ENCODE data around the gene CD28.

DNA sequence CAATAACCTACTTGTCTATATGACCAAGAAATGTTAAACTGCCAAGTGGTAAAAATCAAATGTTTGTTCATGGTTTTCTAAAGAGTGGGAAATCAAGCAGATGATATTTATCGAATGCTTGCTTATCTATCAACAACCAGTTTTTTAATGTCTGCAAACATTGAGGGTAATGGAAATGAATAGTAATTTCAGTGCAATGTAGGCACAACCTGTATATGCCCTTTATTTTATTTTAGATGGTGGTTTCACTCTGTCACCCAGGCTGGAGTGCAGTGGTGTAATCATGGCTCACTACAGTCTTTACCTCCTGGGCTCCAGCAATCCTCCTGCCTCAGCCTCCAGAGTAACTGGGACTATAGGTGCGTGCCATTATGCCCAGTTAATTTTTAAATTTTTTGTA, 46.0 kb upstream of the CD28 start:
- TF ChIP-seq EZH2 (IDR thresholded peaks at IDR 0.05; ENCODE audit: low read length, missing control alignments) = no peak
- TF ChIP-seq, protein P1, sequence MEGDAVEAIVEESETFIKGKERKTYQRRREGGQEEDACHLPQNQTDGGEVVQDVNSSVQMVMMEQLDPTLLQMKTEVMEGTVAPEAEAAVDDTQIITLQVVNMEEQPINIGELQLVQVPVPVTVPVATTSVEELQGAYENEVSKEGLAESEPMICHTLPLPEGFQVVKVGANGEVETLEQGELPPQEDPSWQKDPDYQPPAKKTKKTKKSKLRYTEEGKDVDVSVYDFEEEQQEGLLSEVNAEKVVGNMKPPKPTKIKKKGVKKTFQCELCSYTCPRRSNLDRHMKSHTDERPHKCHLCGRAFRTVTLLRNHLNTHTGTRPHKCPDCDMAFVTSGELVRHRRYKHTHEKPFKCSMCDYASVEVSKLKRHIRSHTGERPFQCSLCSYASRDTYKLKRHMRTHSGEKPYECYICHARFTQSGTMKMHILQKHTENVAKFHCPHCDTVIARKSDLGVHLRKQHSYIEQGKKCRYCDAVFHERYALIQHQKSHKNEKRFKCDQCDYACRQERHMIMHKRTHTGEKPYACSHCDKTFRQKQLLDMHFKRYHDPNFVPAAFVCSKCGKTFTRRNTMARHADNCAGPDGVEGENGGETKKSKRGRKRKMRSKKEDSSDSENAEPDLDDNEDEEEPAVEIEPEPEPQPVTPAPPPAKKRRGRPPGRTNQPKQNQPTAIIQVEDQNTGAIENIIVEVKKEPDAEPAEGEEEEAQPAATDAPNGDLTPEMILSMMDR (conservative IDR thresholded peaks at IDR 0.05 in 1 of 2, IDR thresholded peaks at IDR 0.05 in 1 of 2; ENCODE audit: low read depth in 1 of 2, low read length in 2 of 2) = no peak
